Activated T-helper 2 cell treated with anti-CD3 and anti-CD28 coated beads, Interferon-gamma antibody, Interleukin-2, Interleukin-4, amounts not matched to agents 10 μg/mL and 5 μg/mL and 100 μg/mL, durations not matched to agents 14 hours and 24 hours and 36 hours (primary cell): ENCODE measurements around the gene UNC5A. TPM values are rescaled to one million over a fixed set of nuclear protein-coding genes. Genes with fewer than 3 reads are reported as not detected.

Source experiments
- DNase-seq: peaks from one replicate; pipeline ENCODE4 v3.0.0; 2021; ENCODE audit warnings: low spot score
- H3K27ac Mint-ChIP-seq: one replicate; pipeline ENCODE4 v1.8.0; 2021; ENCODE audit warnings: mixed read lengths
- H3K27me3 Mint-ChIP-seq: one replicate; pipeline ENCODE4 v1.8.0; 2021; ENCODE audit warnings: low read depth, mixed read lengths
- H3K36me3 Mint-ChIP-seq: one replicate; pipeline ENCODE4 v1.8.0; 2021; ENCODE audit warnings: low read depth, mixed read lengths
- H3K4me1 Mint-ChIP-seq: one replicate; pipeline ENCODE4 v1.8.0; 2021; ENCODE audit warnings: low read depth, mixed read lengths
- H3K4me3 Mint-ChIP-seq: one replicate; pipeline ENCODE4 v1.8.0; 2021; ENCODE audit warnings: low read depth, mild to moderate bottlenecking, moderate library complexity, mixed read lengths
- H3K9me3 Mint-ChIP-seq: one replicate; pipeline ENCODE4 v1.8.0; 2021; ENCODE audit warnings: mixed read lengths
- intact Hi-C: fragments of 100-400 bp; cut with micrococcal nuclease; formaldehyde crosslinking; loops from one replicate; pipeline ENCODE4 v1.15.1; 2023
- total RNA-seq: library from RNA; stranded (reverse); gene quantifications from 2 replicates; pipeline ENCODE4 v1.2.3, GENCODE V29; 2022

The UNC5A gene
- total RNA-seq, 1 donor from 2014 or later: not detected

- H3K4me3 Mint-ChIP-seq: no peak overlapping the region
- H3K4me1 Mint-ChIP-seq: no peaks in the 10 kb centered on the region
- no peak overlapping the region for H3K27ac Mint-ChIP-seq
- DNase-seq: no peak
- no peaks in the 10 kb centered on the region for H3K27me3 Mint-ChIP-seq
- no peaks in the 10 kb centered on the region for H3K9me3 Mint-ChIP-seq
- intact Hi-C loops: no loop called here
- H3K36me3 Mint-ChIP-seq: no peaks in the 10 kb centered on the region
Measured at GRCh38 chr5:176883700-176884570, 73.6 kb downstream of the UNC5A start.

- no peaks in the 10 kb centered on the region for H3K9me3 Mint-ChIP-seq
- no peaks in the 10 kb centered on the region for H3K36me3 Mint-ChIP-seq
- no peak for DNase-seq
- intact Hi-C loops: no loop called here
- no peak overlapping the region for H3K4me3 Mint-ChIP-seq
- H3K27ac Mint-ChIP-seq: no peak overlapping the region
- H3K27me3 Mint-ChIP-seq: no peaks in the 10 kb centered on the region
- H3K4me1 Mint-ChIP-seq: no peaks in the 10 kb centered on the region
Measured at GRCh38 chr5:176884571-176884890, 74.2 kb downstream of the UNC5A start.

DNA sequence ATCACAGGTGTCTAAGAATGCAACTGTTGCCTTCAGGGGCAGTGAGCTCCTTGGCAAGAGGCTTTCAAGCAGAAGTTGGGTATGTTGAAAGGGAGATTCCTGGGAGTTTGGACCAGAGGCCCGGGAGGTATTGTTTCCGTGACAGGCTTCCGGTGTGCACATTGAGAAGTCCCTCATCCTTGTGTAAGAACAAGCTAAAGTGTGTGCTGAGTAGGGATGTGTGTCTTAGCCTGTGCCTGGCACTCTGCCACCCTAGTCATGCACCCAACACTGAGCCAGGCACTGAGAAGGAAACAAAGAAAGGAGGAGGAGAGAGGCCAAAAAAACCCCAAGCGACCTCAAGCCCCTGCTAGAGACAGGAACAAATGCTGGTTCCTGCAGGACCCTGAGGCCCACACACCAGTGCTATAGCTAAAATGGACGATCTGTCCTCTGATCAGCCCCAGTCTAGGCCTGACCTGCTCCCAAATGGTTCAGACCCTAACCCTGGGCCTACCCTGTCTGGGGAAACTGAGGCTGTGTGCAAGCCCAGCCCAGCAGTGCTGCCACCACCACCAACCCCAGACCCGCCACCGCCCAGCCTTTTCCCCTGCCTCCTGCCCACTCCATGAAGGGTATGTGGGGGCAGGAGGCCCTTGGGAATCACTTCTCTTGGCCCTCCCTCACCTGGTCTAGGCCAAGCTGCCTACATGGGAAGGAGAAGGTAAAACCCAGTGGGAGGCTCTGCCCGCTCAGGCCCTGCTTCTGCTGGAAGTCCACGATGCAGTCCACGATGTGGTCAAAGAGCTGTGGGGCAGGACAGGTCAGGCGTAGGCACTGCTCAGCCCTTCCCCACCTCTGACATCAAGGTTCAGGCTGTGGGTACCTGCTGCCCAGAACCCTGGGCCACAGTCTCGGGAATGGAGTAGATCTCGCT lies 76.2 kb downstream of the UNC5A start:
- peaks cover 1% of the 10 kb centered on the region for H3K27me3 Mint-ChIP-seq

GRCh38 chr5:176887252-176887849 lies 77.0 kb downstream of the UNC5A start:
- no peaks in the 10 kb centered on the region for H3K4me1 Mint-ChIP-seq
- H3K4me3 Mint-ChIP-seq: no peak overlapping the region
- intact Hi-C loops: no loop called here
- no peak for DNase-seq
- no peak overlapping the region for H3K27ac Mint-ChIP-seq
- H3K36me3 Mint-ChIP-seq: no peaks in the 10 kb centered on the region
- no peaks in the 10 kb centered on the region for H3K9me3 Mint-ChIP-seq
- peaks cover 6% of the 10 kb centered on the region for H3K27me3 Mint-ChIP-seq

More for the DNA sequence above, 76.2 kb downstream of the UNC5A start:
- H3K4me3 Mint-ChIP-seq: no peak overlapping the region
- H3K4me1 Mint-ChIP-seq: no peaks in the 10 kb centered on the region
- DNase-seq: no peak
- H3K36me3 Mint-ChIP-seq: no peaks in the 10 kb centered on the region
- intact Hi-C loops: no loop called here
- H3K9me3 Mint-ChIP-seq: no peaks in the 10 kb centered on the region
- H3K27ac Mint-ChIP-seq: no peak overlapping the region

DNA sequence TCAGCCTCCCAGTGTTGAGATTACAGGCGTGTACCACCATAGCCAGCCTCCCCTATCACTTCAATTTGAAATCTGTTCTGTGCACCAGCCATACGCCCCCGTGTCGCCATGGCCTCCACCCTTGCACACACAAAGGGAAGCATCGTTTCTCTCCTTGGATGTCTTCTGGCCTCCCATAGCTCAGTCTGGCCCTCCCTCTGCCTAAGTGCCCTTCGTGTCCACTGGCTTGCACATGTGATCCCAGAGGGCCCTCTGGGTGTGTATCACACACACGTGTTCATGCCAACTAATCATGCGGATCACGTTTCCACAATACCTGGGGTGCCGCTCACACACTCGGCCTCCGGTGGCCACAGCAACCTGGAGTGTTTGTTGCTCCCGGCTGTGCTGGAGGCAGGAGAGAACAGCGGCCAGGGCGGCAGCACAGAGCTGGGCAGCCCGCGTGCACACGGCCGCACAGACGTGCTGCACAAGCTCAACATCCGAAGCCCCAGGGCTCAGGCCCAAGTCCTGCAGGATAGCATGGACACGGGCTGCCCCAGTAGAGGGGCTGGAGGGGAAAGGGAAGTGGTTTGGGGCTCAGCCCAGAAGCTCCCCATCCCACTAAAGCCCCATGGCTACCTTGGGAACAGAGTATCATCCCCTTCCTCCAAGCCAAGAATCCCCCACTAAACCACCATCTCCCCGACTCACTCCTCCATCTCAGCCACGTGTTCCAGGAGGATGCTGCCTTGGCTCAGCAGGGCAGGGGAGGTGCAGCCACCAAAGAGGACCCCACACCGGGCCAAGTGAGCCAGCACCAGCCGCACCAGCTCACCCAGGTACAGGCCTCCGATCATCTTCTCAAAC lies 77.9 kb downstream of the UNC5A start:
- DNase-seq: no peak
- Mint-ChIP-seq H3K9me3 (no peaks in the 10 kb centered on the region), H3K4me3 (no peak overlapping the region), H3K27ac (no peak overlapping the region), H3K4me1 (no peaks in the 10 kb centered on the region), H3K36me3 (no peaks in the 10 kb centered on the region), H3K27me3 (peaks cover 6% of the 10 kb centered on the region)
- intact Hi-C loops: no loop called here

DNA sequence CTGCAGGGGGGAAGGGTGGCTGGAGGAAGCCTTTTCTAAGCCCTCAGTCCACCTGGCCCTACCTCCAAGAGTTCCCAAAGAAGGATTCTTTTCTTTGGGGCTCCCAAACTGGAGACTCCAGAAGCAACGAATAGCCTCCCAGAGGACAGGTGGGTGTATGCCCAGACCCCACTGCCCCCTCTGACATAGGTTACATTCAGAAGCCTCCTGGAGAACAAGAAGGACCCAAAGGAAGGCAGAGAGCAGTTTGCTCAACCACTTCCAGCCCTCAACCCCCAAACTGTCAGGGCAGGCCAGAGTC lies 78.5 kb downstream of the UNC5A start:
- H3K9me3 Mint-ChIP-seq: no peaks in the 10 kb centered on the region

GRCh38 chr5:176889321-176890280 lies 79.2 kb downstream of the UNC5A start:
- H3K27me3 Mint-ChIP-seq: peaks cover 6% of the 10 kb centered on the region
- no peaks in the 10 kb centered on the region for H3K4me1 Mint-ChIP-seq
- no peaks in the 10 kb centered on the region for H3K36me3 Mint-ChIP-seq
- no peaks in the 10 kb centered on the region for H3K9me3 Mint-ChIP-seq
- no peak overlapping the region for H3K4me3 Mint-ChIP-seq
- no peak overlapping the region for H3K27ac Mint-ChIP-seq
- intact Hi-C loops: no loop called here
- DNase-seq: no peak

More for the DNA sequence above, 78.5 kb downstream of the UNC5A start:
- Mint-ChIP-seq H3K27me3 (peaks cover 6% of the 10 kb centered on the region), H3K4me1 (no peaks in the 10 kb centered on the region), H3K4me3 (no peak overlapping the region), H3K36me3 (no peaks in the 10 kb centered on the region), H3K27ac (no peak overlapping the region)
- intact Hi-C loops: no loop called here
- no peak for DNase-seq

- Mint-ChIP-seq H3K36me3 (no peaks in the 10 kb centered on the region), H3K4me1 (no peaks in the 10 kb centered on the region), H3K4me3 (no peak overlapping the region), H3K27ac (no peak overlapping the region), H3K9me3 (no peaks in the 10 kb centered on the region), H3K27me3 (peaks cover 6% of the 10 kb centered on the region)
- intact Hi-C loops: no loop called here
- DNase-seq: no peak
Measured at GRCh38 chr5:176890455-176891330, 80.3 kb downstream of the UNC5A start.

- H3K36me3 Mint-ChIP-seq: no peaks in the 10 kb centered on the region
- no peak for DNase-seq
- no peaks in the 10 kb centered on the region for H3K4me1 Mint-ChIP-seq
- H3K27ac Mint-ChIP-seq: no peak overlapping the region
- H3K4me3 Mint-ChIP-seq: no peak overlapping the region
- peaks cover 6% of the 10 kb centered on the region for H3K27me3 Mint-ChIP-seq
- intact Hi-C loops: no loop called here
- H3K9me3 Mint-ChIP-seq: no peaks in the 10 kb centered on the region
Measured at GRCh38 chr5:176891331-176891958, 81.1 kb downstream of the UNC5A start.

DNA sequence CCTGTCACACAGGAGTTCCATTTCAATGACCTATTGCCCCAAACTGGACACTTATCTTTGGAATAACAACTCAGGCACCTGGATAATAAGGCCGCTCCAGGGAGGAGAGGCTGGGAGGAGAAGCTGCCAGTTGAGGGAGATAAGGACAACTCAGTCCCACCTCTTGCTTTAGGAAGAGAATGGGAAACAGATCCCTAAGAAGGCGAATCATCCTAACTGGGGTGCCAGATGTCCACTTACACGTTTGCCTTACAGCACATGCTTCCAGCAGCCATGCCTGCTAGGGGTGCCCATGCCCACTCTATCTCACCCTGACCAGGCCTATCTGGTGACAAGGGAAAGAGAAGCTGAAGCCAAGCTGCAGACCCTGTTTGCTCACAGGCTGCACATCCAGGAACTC lies 82.3 kb downstream of the UNC5A start:
- Mint-ChIP-seq H3K4me3 (no peak overlapping the region), H3K27me3 (peaks cover 6% of the 10 kb centered on the region), H3K4me1 (no peaks in the 10 kb centered on the region), H3K27ac (no peak overlapping the region), H3K36me3 (no peaks in the 10 kb centered on the region), H3K9me3 (no peaks in the 10 kb centered on the region)
- intact Hi-C loops: no loop called here
- no peak for DNase-seq

DNA sequence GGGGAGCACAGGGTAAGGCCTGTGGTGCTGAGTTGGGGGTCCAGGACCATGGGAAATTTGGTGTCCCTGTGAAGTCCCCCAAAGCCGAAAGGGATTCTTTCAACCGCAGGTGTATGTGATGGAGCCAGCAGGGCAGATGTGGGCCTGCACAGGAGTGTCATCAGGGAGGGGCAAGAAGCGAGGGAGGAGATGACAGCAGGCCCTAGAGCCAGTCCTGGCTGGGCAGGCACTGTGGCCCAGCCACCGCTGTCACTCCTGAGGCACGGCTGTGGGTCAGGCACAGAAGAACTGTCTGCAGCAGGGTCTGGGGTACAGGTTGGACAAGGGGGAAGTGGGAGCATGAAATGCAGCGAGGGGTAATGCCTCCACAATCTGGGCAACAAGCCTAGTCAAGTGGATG lies 83.9 kb downstream of the UNC5A start:
- DNase-seq: no peak
- Mint-ChIP-seq H3K4me3 (no peak overlapping the region), H3K27me3 (peaks cover 6% of the 10 kb centered on the region), H3K9me3 (no peaks in the 10 kb centered on the region), H3K4me1 (peaks cover 5% of the 10 kb centered on the region), H3K36me3 (peaks cover under 1% of the 10 kb centered on the region), H3K27ac (no peak overlapping the region)
- intact Hi-C loops: no loop called here
